GM19452 (cell line): ENCODE measurements around the gene CCT4.
A peak's percentile ranks its signal among the peaks of the same experiment; 100 is the strongest.
"Not testable (repeated sequence)": the region's sequence is repeated elsewhere in the genome, so short reads cannot be mapped to it uniquely, and the experiment has no call there.

Experiments
- ATAC-seq: cut with Tn5 transposase; IDR thresholded peaks from one replicate; pipeline ENCODE4 v1.9.1; 2021; ENCODE audit not compliant: unreplicated experiment

CCT4 gene

DNA sequence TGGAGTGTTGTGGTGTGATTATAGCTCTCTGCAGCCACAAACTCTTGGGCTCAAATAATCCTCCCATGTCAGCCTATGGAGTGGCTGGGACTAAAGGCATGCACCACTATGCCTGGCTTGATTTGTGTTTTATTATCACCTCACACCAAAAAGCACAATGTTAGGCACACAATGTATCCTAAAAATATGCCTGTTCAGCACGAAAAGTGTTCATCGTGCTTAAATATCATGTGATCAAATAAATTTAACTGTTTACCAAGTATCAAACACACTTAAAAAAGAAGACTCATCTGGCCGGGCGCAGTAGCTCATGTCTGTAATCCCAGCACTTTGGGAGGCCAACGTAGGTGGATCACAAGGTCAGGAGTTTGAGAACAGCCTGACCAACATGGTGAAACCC lies 5.6 kb downstream of the CCT4 start:
- ATAC-seq, result no peak

DNA sequence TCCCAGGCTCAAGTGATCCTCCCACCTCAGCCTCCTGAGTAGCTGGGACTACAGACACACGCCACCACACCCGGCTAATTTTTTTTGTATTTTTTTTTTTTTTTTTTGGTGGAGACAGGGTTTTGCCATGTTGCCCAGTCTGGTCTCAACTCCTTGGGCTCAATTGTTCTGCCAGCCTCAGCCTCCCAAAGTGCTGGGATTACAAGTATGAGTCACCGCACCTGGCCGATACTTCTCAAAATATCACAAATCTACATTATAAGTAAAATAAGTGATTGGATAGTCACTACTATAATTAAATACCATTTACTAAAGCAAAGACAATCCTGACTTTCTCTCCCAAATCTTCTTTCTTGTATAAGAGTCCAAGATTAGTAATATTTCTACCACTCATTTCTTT lies 9.1 kb downstream of the CCT4 start:
- ATAC-seq, result not testable (repeated sequence)

DNA sequence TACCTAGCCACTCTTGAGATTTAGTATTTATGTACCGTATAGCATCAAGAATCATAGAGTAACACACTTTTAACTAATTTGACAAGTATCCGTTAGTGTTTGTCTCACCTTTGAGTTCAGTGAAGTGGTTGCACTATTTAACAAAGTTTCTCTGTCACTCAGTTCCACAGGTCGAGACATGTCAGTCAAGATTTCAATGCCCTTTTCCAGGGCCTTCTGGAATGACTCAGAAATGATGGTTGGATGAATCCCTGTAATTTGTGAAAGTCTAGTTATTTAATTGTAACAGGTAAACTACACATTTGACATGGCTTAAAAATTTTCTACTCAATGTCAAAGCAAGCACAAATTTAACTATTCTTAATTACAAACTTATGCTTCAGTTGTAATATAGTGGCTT lies 9.7 kb downstream of the CCT4 start:
- no peak for ATAC-seq

DNA sequence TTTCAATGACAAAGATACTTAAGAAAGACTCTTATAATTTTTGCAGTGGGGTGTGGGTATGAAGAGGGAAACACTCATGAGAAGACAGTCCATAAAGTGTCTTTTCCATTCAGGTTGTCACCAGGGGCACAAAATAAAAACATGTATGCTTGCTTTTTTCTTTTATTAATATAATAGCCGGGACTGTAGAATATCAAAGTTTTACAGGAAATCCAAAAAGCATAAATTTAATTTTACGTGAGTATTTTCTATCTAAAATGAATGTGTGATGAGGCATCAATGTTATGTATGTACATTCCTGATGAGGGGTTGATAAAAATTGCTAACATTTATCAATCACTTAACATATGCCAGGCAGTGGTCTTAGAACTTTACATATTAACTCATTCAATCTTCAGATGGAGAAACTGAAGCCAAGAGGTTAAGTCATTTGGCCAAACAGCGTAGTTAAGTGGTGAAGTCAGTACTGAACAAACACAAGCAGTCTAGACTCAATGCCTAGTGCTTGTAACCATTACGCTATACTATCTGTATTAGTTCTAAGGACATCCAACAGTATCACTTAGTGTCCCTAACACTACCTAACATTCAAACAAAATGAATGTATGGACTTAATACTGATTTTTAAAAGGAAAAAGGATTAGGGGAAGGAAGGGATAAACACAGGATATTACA lies 10.7 kb downstream of the CCT4 start:
- ATAC-seq, result no peak

DNA sequence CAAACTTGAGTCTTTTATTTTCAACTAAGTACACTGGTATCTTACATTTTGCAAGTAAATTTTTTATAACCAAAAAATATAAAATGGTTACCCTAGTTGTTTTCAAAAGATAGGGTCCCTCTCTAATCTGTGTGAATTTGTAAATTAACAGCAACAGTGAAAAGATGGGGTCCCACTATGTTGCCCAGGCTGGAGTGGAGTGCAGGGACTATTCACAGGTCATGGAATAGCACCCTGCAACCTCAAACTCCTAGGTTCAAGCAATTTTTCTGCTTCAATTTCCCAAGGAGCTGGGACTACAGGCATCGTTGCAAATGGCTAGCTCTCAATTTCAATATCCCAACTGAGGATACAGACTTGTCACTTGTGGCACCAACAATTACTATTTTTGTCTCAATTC lies 12.1 kb downstream of the CCT4 start:
- ATAC-seq, result no peak

DNA sequence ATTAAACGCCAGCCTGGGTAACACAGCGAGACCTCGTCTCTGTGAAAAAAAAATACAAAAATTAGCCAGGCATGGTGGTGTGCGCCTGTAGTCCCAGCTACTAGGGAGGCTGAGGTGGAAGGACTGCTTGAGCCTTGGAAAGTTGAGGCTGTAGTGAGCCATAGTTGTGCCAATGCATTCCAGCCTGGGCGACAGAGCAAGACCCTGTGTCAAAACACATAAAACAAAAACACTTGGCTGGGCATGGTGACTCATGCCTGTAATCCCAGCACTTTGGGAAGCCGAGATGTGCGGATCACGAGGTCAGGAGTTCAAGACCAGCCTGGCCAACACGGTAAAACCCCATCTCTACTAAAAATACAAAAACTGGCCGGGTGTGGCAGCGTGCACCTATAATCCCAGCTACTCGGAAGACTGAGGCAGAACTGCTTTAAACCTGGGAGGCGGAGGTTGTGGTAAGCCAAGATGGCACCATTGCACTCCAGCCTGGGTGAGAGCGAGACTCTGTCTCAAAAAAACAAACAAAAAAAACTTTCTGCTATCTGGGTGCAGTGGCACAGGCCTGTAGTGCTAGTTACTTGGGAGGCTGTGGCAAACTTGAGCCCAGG lies 21.9 kb downstream of the CCT4 start:
- not testable (repeated sequence) for ATAC-seq

DNA sequence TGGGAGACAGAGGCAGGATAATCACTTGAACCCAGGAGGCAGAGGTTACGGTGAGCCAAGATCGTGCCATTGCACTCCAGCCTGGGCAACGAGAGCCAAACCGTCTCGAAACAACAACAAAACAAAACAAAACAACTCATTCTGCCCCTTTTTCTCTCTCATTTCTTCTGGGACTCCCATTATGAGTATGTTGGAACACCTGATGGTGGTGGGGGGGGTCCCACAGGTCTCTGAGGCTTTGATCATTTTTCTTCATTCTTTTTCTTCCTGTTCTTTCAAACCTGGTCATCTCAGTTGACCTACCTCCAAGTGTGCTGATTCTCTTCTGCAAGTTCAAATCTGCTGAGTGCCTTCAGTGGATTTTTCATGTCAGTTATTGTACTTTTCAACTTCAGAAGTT lies 26.4 kb downstream of the CCT4 start:
- no peak for ATAC-seq

DNA sequence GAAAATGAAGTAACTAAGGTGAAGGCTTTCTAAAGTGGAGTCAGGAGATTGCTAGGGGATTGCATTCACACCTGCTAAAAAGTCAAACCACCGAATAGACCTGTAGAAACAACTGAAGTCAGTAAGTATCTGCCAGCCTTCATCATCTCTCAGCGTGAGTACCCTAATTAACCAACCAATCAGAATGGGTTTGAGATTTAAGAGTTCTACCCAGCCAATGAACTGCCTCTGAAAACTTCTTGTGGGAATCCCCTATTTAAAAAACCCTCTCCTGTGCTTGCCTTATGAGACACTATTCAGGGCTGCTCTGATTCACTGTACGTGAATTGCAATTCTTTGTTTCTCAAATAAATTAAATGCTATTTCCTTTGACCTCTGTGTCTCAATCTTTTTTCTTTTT lies 31.2 kb downstream of the CCT4 start:
- ATAC-seq, result no peak

DNA sequence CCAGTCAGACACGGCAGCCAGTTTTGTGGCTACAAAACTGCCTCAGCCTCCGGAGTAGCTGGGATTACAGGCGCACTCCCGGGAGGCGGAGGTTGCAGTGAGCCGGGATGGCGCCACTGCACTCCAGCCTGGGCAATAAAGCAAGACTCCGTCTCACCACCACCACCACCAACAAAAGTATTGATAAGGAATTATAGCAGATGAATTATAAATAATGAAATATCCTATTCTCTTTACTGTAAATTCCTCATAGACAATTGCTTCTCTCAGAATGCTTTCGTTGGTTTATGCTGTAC lies 33.2 kb downstream of the CCT4 start:
- ATAC-seq, result no peak

DNA sequence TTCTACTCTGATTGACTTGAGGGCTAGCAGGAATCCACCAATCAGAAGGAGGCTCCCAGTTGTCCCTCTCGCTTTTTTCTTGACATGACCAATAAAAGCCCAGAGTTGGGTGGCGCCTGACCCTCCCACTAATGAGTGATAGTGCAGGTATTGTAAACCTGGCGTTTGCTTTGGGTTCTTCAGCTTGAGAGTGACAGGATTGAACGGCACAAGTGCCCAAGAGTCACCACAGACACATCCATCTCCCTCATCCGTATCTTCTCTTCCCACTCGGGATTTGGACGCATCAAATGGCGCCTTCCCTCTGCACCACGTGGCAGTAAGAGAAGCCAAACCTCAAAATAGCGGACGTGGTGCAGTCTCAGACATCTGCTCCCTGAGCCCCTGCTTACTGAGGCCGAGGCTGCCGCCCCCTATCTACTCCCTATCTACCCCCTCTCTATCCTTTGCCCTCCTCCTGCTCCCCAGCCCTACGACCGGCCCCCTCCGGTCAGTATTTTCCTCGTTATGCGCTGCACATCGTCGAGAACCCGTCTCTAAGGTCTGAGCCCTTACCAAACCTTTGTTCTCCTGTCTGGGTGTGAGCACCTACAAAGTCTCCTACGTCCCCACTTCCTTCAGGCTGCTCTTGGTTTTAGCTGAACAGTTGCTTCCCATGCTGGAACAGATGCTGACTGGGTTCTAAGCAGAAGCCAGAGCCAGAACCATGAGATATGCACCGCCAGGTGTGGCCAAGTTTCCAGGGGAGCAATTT lies 33.7 kb downstream of the CCT4 start:
- peak; percentile 86 for ATAC-seq

DNA sequence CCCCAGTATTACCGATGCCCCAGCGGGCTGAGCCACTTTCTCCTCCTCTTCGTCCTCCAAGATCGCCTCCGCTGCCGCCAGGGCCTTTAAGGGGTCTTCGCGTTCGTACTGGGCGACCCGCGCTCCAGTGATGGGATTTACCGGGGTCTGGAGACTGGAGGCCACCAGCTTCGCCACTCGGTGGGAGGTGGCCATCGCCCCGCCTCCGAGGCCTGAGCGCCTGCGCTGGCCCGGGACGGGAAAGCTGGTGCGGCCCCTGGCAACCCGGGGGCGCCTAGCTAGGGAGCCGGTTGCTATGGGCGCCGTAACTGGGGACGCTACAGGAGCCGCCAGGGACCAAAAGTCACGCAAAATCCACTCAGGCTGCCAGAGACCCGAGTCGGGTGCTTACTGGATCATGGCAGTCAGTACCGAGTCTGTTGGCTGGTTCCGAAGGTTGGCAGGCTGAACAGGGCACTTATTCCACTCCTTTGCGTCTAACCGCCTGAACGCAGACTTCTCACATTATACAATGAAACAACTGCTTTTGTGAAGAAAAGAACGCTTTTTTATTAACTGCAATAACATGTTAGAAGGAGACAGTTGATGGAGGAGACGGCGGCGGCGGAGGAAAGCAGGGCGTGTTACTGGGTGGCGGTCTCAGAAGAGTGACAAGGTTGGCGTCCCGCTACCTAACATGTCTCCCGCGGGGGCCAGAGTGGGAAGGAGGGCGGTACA lies 34.5 kb downstream of the CCT4 start, which contains the start of gene FAM161A:
TSS of gene FAM161A (minus strand) at position 214 of the 717 bp plus-strand sequence. CDS start at position 195, 19 bp downstream.
- ATAC-seq, result peak; percentile 81

DNA sequence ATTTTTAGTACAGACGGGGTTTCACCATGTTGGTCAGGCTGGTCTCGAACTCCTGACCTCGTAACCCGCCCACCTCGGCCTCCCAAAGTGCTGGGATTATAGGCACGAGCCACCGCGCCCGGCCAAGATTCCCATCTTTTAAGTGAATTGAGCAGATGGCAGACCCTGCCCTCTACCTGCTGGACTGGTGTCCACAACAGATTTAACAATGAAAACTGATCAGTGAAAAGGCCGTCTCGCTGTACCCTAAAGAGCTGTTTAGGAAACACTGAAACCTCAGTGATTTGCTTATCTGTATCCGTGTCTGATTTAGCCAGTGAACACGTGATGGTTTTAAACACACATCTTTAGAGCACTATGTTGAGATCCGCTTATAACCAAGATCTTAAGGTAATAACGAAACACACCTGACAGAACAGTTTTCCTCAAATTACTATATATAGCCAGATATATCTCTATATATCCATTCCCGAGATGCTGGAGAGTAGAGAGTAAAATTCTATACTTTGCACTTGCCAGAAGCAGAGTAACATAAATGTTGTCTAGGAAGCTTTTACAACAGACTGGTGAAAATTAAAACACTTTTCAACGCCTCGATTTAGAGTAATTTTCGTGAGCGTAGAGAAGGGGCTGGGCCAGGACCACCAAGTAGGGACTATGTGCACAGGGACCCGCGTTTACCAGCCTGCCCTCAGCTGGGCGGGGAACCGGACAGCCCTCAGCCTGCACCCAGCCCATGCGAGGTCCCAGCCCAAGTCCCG lies 35.2 kb downstream of the CCT4 start:
- ATAC-seq, result peak; percentile 61

DNA sequence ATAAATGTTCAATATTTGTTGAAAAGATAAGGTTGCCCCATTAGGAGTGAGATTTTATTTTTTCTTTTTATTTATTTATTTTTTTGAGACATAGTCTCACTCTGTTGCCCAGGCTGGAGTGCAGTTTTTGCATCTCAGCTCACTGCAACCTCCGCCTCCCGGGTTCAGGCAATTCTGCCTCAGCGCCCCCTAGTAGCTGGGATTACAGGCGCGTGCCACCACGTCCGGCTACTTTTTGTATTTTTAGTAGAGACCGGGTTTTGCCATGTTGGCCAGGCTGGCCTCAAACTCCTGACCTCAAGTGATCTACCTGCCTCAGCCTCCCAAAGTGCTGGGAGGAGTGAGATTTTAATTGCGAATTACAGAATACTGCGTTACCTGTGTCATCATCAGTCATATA lies 37.2 kb downstream of the CCT4 start:
- ATAC-seq, result not testable (repeated sequence)

DNA sequence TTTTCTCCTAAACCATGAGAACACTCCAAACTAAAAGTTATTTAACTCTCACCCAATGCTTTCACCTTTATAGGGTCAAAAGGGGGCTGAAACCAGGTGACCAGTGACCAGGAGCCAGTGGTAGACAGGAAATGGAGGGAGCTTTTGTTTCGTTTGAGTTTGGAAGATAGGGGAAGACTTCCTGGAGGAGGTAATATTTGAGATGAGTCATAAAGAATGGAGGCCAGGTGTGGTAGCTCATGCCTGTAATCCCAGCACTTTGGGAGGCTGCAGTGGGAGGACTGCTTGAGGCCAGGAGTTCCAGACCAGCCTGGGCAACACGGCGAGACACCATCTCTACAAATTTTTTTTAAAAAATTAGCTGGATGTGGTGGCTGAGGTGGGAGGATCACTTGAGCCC lies 43.1 kb downstream of the CCT4 start:
- no peak for ATAC-seq

DNA sequence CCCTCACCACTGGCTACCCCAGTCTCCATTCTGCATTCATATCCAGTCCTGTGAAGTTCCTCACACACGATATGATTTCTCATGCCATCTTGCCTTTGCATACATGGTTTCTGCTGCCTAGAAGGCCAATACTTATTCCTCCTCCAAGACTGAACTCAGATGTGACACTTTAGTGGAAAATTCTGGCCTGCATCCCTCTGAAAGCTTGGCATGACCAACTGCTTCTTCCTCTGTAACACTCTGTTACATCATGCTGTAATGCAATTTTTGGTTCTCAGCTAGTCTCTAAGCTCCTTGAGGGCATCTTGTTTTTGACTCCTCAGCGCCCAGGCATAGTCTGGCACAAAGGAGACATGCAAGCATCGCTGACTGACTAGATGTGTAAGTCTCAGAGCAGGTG lies 47.2 kb downstream of the CCT4 start:
- ATAC-seq, result no peak

DNA sequence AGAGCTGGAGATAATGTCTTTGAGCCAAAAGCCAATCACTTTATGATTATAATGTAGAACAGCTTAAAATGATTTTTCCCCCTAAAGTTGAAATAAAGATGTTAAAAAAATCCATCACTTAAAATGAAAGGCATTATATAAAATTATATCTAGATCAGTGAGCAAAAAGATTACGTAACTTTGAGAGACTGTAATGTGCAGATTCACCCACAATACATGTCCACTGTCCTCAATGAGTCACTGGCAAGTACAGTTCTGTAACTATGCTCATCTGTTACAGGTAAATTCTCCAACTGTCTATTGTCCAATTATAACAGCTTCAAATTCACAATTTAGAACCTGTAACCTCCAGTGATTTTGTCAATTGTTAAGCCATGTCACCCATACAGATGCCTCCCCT lies 53.6 kb downstream of the CCT4 start:
- ATAC-seq, result no peak

DNA sequence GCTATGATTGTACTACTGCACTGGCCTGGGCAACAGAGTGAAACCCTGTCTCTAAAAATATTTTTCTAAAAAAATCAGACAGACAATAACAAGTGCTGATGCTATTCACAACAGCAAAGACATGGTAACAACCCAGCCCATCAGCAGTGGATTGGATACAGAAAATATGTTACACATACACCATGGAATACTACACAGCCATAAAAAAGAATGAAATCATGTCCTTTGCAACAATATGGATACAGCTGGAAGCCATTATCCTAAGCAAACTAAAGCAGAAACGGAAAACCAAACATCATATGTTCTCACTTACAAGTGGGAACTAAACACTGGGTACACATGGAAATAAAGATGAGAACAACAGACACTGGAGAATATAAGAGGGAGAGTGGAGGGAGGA lies 54.5 kb downstream of the CCT4 start:
- ATAC-seq, result no peak

DNA sequence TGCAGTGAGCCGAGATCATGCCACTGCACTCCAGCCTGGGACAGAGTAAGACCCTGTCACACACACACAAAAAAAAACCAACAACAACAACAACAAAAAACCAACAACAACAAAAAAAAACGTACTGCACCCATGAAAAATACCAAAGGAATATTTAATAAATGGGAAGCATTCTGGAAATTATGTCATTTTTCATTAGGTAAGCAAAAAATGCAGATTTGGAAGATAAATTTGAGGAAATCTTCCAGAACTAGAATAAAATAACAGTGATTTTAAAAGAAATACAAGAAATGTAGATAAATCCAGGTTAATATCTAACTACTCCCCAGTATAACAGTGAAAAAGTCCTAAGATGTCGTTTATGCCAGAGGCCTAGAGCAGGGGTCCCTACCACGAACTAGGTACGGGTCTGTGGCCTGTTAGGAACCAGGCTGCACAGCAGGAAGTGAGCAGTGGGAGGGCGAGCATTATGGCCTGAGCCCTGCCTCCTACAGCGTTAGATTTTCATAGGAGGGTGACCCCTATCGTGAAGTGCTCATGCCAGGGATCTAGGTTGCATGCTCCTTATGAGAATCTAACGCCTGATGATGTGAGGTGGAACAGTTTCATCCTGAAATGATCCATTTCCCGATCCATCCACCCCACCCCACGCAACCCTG lies 56.1 kb downstream of the CCT4 start:
- ATAC-seq, result no peak

DNA sequence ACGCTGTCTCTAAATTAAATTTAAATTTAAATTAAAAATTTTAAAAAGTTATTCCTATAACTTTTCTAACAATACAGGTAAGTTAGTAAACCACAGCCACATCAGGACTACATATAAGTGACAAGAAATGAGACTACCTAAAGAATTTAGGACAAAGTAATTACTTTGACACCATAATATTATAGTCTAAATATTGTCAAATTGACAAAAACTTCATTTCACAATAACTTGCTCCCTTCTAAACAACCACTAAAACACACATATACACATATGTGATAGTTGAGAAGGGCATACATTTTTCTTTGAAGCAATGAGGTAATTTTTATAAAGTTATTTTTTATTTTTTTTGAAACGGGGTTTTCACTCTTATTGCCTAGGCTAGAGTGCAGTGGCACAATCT lies 66.2 kb downstream of the CCT4 start:
- no peak for ATAC-seq
